Nephron progenitor cell (in vitro differentiated cells): ENCODE measurements around the gene VASH1.
A peak's percentile ranks its signal among the peaks of the same experiment; 100 is the strongest.
"Not testable (repeated sequence)": the region's sequence is repeated elsewhere in the genome, so short reads cannot be mapped to it uniquely, and the experiment has no call there.

Experiments
- DNase-seq: peaks from one replicate; pipeline ENCODE4 v3.0.0; 2021
- H3K27ac Mint-ChIP-seq: 2 replicates; pipeline ENCODE4 v1.8.0; 2021; ENCODE audit warnings: mild to moderate bottlenecking, moderate library complexity, mixed read lengths
- H3K27me3 Mint-ChIP-seq: 2 replicates; pipeline ENCODE4 v1.8.0; 2021; ENCODE audit warnings: mild to moderate bottlenecking, low read depth, mixed read lengths; ENCODE audit not compliant: poor library complexity
- H3K36me3 Mint-ChIP-seq: 2 replicates; pipeline ENCODE4 v1.8.0; 2021; ENCODE audit warnings: low read depth, mixed read lengths
- H3K4me1 Mint-ChIP-seq: 2 replicates; pipeline ENCODE4 v1.8.0; 2021; ENCODE audit warnings: mixed read lengths
- H3K4me3 Mint-ChIP-seq: 2 replicates; pipeline ENCODE4 v1.8.0; 2021; ENCODE audit warnings: mild to moderate bottlenecking, moderate library complexity, mixed read lengths
- H3K9me3 Mint-ChIP-seq: 2 replicates; pipeline ENCODE4 v1.8.0; 2021; ENCODE audit warnings: mild to moderate bottlenecking, moderate library complexity, mixed read lengths
- TF ChIP-seq, protein P1 (sequence below): fragments of 200-600 bp; sonication (generic); IDR thresholded peaks from 2 replicates; pipeline ENCODE4 v1.5.0; 2021; ENCODE audit warnings: antibody characterized with exemption

Gene VASH1

DNA sequence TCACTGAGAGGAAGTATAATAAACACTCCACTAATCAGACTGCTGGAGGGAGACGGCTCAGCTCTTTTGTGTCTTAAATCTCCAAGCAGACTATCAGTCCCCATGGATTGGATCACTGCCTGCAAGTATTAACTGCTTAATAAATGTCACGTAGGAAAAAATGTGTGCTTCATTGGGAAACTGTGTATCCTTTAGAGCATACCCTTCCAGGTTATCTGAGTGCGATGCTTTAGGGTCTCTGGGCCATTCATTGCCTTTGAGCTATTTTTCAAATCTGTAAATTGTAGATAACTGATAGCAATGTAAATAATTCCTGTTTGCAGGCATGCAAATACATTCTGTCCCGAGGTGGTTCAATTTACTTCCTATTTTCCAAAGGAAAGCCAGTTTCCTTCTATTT, 45.0 kb upstream of the VASH1 start:
- peaks cover 31% of the 10 kb centered on the region for H3K9me3 Mint-ChIP-seq
- H3K36me3 Mint-ChIP-seq, result peaks cover 5% of the 10 kb centered on the region
- H3K27me3 Mint-ChIP-seq, result no peaks in the 10 kb centered on the region
- no peak overlapping the region for H3K4me3 Mint-ChIP-seq
- TF ChIP-seq, protein P1, sequence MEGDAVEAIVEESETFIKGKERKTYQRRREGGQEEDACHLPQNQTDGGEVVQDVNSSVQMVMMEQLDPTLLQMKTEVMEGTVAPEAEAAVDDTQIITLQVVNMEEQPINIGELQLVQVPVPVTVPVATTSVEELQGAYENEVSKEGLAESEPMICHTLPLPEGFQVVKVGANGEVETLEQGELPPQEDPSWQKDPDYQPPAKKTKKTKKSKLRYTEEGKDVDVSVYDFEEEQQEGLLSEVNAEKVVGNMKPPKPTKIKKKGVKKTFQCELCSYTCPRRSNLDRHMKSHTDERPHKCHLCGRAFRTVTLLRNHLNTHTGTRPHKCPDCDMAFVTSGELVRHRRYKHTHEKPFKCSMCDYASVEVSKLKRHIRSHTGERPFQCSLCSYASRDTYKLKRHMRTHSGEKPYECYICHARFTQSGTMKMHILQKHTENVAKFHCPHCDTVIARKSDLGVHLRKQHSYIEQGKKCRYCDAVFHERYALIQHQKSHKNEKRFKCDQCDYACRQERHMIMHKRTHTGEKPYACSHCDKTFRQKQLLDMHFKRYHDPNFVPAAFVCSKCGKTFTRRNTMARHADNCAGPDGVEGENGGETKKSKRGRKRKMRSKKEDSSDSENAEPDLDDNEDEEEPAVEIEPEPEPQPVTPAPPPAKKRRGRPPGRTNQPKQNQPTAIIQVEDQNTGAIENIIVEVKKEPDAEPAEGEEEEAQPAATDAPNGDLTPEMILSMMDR, result no peak
- no peak for DNase-seq
- peak overlapping the region; percentile 51 for H3K27ac Mint-ChIP-seq
- H3K4me1 Mint-ChIP-seq, result peaks cover 38% of the 10 kb centered on the region

DNA sequence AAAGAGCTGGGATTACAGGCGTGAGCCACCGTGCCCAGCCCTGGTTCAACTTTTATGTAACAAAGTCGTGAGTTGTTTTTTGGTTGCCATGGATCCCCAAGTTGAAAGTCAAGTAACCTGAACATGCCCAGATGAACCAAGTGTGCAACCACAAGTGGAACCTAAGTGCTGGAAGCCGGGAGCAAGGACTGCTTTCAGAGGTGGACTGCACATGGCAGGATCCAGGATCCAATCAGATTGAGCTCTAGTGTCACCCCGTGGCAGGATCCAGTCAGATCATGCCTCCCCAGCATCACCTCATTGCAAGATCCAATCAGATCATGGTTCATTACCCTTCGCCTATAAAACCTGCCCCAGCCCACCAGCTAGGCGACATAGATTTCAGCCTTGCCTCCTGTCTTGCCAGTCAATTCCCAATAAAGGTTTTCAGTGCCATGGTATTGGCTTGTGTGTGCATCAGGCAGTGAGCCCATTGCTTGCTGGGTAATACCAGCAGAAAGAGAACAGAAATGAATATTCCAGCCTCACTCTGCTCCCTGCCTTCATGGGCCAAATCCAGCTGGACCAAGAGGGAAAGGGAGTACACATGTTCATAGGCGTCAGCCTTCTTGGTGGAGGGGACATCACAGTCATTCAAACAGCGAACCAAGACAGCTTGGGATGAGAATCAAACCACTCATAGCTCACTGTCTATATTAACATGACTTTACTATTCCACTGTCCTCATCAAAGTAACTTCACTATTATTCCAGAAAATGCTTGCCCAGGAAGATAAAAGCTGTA, 43.6 kb upstream of the VASH1 start:
- peaks cover 5% of the 10 kb centered on the region for H3K36me3 Mint-ChIP-seq
- H3K27ac Mint-ChIP-seq, result no peak overlapping the region
- DNase-seq, result no peak
- no peak overlapping the region for H3K4me3 Mint-ChIP-seq
- H3K27me3 Mint-ChIP-seq, result no peaks in the 10 kb centered on the region
- peaks cover 38% of the 10 kb centered on the region for H3K4me1 Mint-ChIP-seq
- peaks cover 31% of the 10 kb centered on the region for H3K9me3 Mint-ChIP-seq
- TF ChIP-seq, protein P1, result no peak

DNA sequence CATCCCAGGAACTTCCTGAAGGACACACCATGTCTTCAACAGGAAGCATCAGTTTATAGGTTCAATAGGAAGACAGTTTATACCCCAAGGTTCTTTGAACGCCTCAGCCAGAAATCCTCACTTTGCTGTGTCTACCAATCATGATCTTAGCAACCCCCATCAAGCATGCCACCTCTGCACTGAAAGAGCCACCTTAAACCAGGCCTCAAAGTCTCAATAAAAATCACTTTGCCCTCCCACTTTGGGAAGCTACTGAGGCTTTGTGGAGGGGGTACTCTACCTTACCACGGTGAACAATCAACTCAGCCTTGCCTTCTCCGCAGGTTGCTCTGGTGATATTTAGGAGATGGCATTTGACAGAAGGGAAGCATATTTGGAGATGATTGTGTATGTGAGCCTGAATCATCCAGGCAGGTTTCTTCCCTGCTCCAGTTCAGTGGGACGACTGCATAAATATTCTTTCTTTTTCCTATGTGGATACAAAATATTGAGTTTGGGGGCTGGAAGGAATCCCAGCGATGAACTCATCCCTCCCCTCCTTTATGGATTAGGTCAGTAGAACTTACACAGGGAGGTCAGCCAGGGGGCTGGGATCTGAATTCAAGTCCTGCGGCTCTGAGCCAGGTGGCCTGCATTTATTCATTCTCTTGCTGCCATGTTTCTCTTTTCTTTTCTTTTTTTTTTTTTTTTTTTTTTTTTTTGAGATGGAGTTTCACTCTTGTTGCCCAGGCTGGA, 42.8 kb upstream of the VASH1 start:
- Mint-ChIP-seq H3K27me3 (no peaks in the 10 kb centered on the region), H3K4me1 (peaks cover 38% of the 10 kb centered on the region), H3K27ac (no peak overlapping the region), H3K9me3 (peaks cover 31% of the 10 kb centered on the region), H3K36me3 (peaks cover 5% of the 10 kb centered on the region), H3K4me3 (no peak overlapping the region)
- DNase-seq, result no peak
- TF ChIP-seq, protein P1, result no peak

DNA sequence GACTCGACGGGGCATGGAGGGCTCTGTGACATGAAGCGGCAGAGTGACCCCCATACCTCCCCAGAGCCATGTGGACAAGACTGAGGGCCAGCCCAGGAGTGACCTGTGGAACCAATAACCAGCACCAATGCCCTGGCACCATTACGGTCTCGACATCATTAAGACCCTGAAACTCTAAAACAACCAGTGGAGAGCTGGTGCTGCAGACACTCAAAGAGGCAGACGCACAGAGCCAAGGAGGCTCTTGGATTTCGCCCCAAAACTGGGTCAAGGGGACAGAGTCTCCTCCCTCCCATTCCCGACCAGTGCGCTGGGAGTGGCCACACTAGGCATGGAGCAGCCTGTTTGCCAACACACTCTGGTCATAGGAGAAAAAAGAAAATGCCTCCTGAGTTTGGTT, 41.6 kb upstream of the VASH1 start:
- H3K27ac Mint-ChIP-seq, result peak overlapping the region; percentile 80
- peaks cover 4% of the 10 kb centered on the region for H3K27me3 Mint-ChIP-seq

DNA sequence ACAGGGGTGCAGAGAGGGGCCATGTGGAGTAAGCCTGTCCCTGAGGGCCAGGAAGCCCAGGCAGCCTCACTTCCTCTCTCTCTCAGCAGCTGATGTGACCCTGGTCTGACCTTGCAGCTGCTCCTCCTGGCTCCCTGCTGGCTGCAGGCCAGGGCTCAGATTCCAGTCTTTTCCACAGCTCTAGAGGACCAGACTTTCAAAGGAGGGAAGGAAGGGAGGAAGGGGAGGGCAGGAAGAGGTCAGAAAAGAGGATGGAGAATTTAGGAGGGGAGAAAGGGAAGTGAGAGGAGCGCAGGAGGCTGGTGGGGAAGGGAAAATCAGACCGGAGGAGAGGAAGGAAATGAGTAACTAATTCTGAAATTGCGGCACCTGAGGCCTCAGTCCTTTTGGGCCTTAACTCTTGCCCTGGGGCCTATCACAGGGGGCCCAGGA, 40.9 kb upstream of the VASH1 start:
- peaks cover 27% of the 10 kb centered on the region for H3K9me3 Mint-ChIP-seq
- DNase-seq, result peak; percentile 49
- peaks cover 5% of the 10 kb centered on the region for H3K36me3 Mint-ChIP-seq
- TF ChIP-seq, protein P1, result no peak
- H3K4me3 Mint-ChIP-seq, result no peak overlapping the region
- peak overlapping the region; percentile 89 for H3K27ac Mint-ChIP-seq
- peaks cover 38% of the 10 kb centered on the region for H3K4me1 Mint-ChIP-seq
- H3K27me3 Mint-ChIP-seq, result peaks cover 5% of the 10 kb centered on the region

More for the DNA sequence above, 41.6 kb upstream of the VASH1 start:
- DNase-seq, result no peak
- peaks cover 5% of the 10 kb centered on the region for H3K36me3 Mint-ChIP-seq
- H3K4me3 Mint-ChIP-seq, result no peak overlapping the region
- H3K9me3 Mint-ChIP-seq, result peaks cover 28% of the 10 kb centered on the region
- TF ChIP-seq, protein P1, result no peak
- H3K4me1 Mint-ChIP-seq, result peaks cover 38% of the 10 kb centered on the region

DNA sequence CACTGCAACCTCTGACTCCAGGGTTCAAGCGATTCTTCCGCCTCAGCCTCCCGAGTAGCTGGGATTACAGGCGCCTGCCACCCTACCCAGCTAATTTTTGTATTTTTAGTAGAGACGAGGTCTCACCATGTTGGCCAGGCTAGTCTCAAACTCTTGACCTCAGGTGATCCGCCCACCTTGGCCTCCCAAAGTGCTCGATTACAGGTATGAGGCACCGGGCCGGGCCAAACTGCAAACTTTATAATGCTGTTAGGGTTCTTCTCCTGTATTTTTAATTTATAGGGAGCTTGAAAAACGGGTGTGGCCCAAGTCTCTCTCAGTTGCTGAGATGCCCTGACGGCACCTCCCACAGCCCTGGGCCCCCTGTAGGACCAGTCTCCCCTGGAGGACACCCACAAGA, 39.8 kb upstream of the VASH1 start:
- Mint-ChIP-seq H3K4me1 (peaks cover 30% of the 10 kb centered on the region), H3K27me3 (peaks cover 10% of the 10 kb centered on the region), H3K9me3 (peaks cover 17% of the 10 kb centered on the region)
- not testable (repeated sequence) for H3K4me3 Mint-ChIP-seq, DNase-seq, H3K27ac Mint-ChIP-seq, H3K36me3 Mint-ChIP-seq
